Measurements from ENCODE around the gene IDS. TPM values are rescaled to one million over a fixed set of nuclear protein-coding genes. Genes with fewer than 3 reads are reported as not detected.

IDS gene
- total RNA-seq, 2 experiments from 2014 or later: 69.4 to 72.9 TPM

GRCh38 chrX:149472625-149473024, 32.5 kb downstream of the IDS start:
- POLR2A ChIA-PET: no interaction called here
- CTCF ChIA-PET: no interaction called here

- ChIA-PET CTCF (interaction anchor here (1.4 to 1.7 kb wide), 3 partner anchors 185 to 1423 kb away, joined by 3 to 7 read pairs (median 3); no protein-coding TSS in a partner anchor), POLR2A (no interaction called here)
These were observed 33.7 kb downstream of the IDS start for GRCh38 chrX:149471397-149471796.

- CTCF ChIA-PET: interaction anchor here (1.4 to 1.7 kb wide), 3 partner anchors 184 to 1422 kb away, joined by 3 to 7 read pairs (median 3); no protein-coding TSS in a partner anchor
- POLR2A ChIA-PET: no interaction called here
These were observed 34.2 kb downstream of the IDS start for GRCh38 chrX:149470955-149471354.

- POLR2A ChIA-PET: no interaction called here
- CTCF ChIA-PET: no interaction called here
These were observed 35.7 kb downstream of the IDS start for GRCh38 chrX:149469406-149469805.

GRCh38 chrX:149467920-149468319, 37.2 kb downstream of the IDS start:
- ChIA-PET POLR2A (no interaction called here), CTCF (no interaction called here)

GRCh38 chrX:149467461-149467860, 37.6 kb downstream of the IDS start:
- POLR2A ChIA-PET: no interaction called here
- CTCF ChIA-PET: no interaction called here

GRCh38 chrX:149462849-149463248, 42.3 kb downstream of the IDS start:
- POLR2A ChIA-PET: no interaction called here
- CTCF ChIA-PET: no interaction called here

- ChIA-PET POLR2A (no interaction called here), CTCF (no interaction called here)
These were observed 43.4 kb downstream of the IDS start for GRCh38 chrX:149461746-149462145.

- ChIA-PET POLR2A (no interaction called here), CTCF (no interaction called here)
These were observed 46.5 kb downstream of the IDS start for GRCh38 chrX:149458586-149458985.

- ChIA-PET POLR2A (no interaction called here), CTCF (no interaction called here)
These were observed 48.4 kb downstream of the IDS start for GRCh38 chrX:149456476-149457245.

- ChIA-PET POLR2A (no interaction called here), CTCF (no interaction called here)
These were observed 49.2 kb downstream of the IDS start for GRCh38 chrX:149455934-149456333.

- ChIA-PET POLR2A (no interaction called here), CTCF (no interaction called here)
These were observed 50.9 kb downstream of the IDS start for GRCh38 chrX:149453906-149454822.

- ChIA-PET CTCF (no interaction called here), POLR2A (no interaction called here)
These were observed 52.1 kb downstream of the IDS start for GRCh38 chrX:149453030-149453429.

- CTCF ChIA-PET: no interaction called here
- POLR2A ChIA-PET: no interaction called here
These were observed 71.7 kb downstream of the IDS start for GRCh38 chrX:149433451-149433850.

GRCh38 chrX:149433051-149433450, 72.1 kb downstream of the IDS start:
- CTCF ChIA-PET: no interaction called here
- POLR2A ChIA-PET: no interaction called here

Other genes with a start within 250 kb of the IDS start
- 10 to 100 TPM; 31.3 to 33.4 TPM for gene EOLA1, start 35.7 kb upstream of the IDS start, total RNA-seq
- gene HSFX3, start 44.6 kb upstream of the IDS start, total RNA-seq: not detected
- not detected for gene MAGEA9B, start 82.2 kb upstream of the IDS start, total RNA-seq
- gene HSFX2, start 90.0 kb upstream of the IDS start, total RNA-seq: under 1 TPM in 1 of 2 experiments, not detected in 1; 0.30 TPM
- 10 to 100 TPM; 17.7 to 25.3 TPM for gene TMEM185A, start 126.5 kb upstream of the IDS start, total RNA-seq
- gene MAGEA11, start 206.8 kb upstream of the IDS start, total RNA-seq: not detected

Data from activated CD8-positive, alpha-beta memory T cell treated with anti-CD3 and anti-CD28 coated beads for 36 hours (primary cell).